ENCODE results near the gene PDZK1IP1. TPM values are rescaled to one million over a fixed set of nuclear protein-coding genes. Genes with fewer than 3 reads are reported as not detected.

Gene PDZK1IP1
- total RNA-seq, 1 donor from 2014 or later, result 43.2 TPM

- no peak for DNase-seq (ENCODE audit: low read depth)
- peak overlapping the region; percentile 41 for H3K4me3 ChIP-seq (ENCODE audit: low read depth, low read length)
- no peak for TF ChIP-seq CTCF (conservative IDR thresholded peaks at IDR 0.05; ENCODE audit: low read depth, low read length)
Observed at GRCh38 chr1:47231301-47232186, 41.7 kb upstream of the PDZK1IP1 start.

GRCh38 chr1:47230692-47231300, 41.0 kb upstream of the PDZK1IP1 start:
- peak overlapping the region; percentile 14 for H3K4me3 ChIP-seq (ENCODE audit: low read depth, low read length)
- no peak for DNase-seq (ENCODE audit: low read depth)
- TF ChIP-seq CTCF (conservative IDR thresholded peaks at IDR 0.05; ENCODE audit: low read depth, low read length), result no peak

GRCh38 chr1:47229886-47230691, 40.3 kb upstream of the PDZK1IP1 start:
- DNase-seq (ENCODE audit: low read depth), result no peak
- TF ChIP-seq CTCF (conservative IDR thresholded peaks at IDR 0.05; ENCODE audit: low read depth, low read length), result no peak
- H3K4me3 ChIP-seq (ENCODE audit: low read depth, low read length), result no peak overlapping the region

- no peak for DNase-seq (ENCODE audit: low read depth)
- no peak for TF ChIP-seq CTCF (conservative IDR thresholded peaks at IDR 0.05; ENCODE audit: low read depth, low read length)
- H3K4me3 ChIP-seq (ENCODE audit: low read depth, low read length), result no peak overlapping the region
Observed at GRCh38 chr1:47229031-47229885, 39.4 kb upstream of the PDZK1IP1 start.

GRCh38 chr1:47228644-47229030, 38.8 kb upstream of the PDZK1IP1 start:
- no peak for DNase-seq (ENCODE audit: low read depth)
- TF ChIP-seq CTCF (conservative IDR thresholded peaks at IDR 0.05; ENCODE audit: low read depth, low read length), result no peak
- no peak overlapping the region for H3K4me3 ChIP-seq (ENCODE audit: low read depth, low read length)

All from epithelial cell of proximal tubule (primary cell).